Tibial nerve (tissue), 4 donors: ENCODE measurements around the gene PHF20.

Experiments used
- CTCF ChIP-seq, 5 experiments: fragments of 200-600 bp in 3 of 5; fragments of 450-650 bp in 2 of 5; sonication (generic) in 3 of 5; IDR thresholded peaks; one replicate each; pipeline ENCODE4 v1.5.1; 2016 to 2019; ENCODE audit warnings: antibody characterized with exemption in 5 of 5, mild to moderate bottlenecking in 3 of 5, moderate library complexity in 2 of 5
- EP300 ChIP-seq, 2 donors: sonication (generic); formaldehyde crosslinking; IDR thresholded peaks; one replicate each; pipeline ENCODE4 v1.6.1; 2017; ENCODE audit warnings: antibody characterized with exemption in 2 of 2, mild to moderate bottlenecking in 1 of 2
- POLR2A ChIP-seq, 2 donors: fragments of 450-650 bp; IDR thresholded peaks; one replicate each; pipeline ENCODE4 v1.6.1; 2017; ENCODE audit warnings: antibody characterized with exemption in 2 of 2, mild to moderate bottlenecking in 2 of 2, moderate library complexity in 2 of 2

- no peak for TF ChIP-seq CTCF (IDR thresholded peaks at IDR 0.05)
- no peak for TF ChIP-seq POLR2A (IDR thresholded peaks at IDR 0.05)
- TF ChIP-seq EP300 (IDR thresholded peaks at IDR 0.05) = no peak
Measured at GRCh38 chr20:35978041-35978513, 206.3 kb downstream of the PHF20 start.
